ENCODE measurements around the gene ACVR1B. TPM values are rescaled to one million over a fixed set of nuclear protein-coding genes. Genes with fewer than 3 reads are reported as not detected.

ACVR1B gene
- total and polyA plus RNA-seq, 9 of the 15 experiments (the other 6 are each of a cell fraction or from before 2014, with no cell fraction given) = 0.97 to 15.1 (median 6.8) TPM

DNA sequence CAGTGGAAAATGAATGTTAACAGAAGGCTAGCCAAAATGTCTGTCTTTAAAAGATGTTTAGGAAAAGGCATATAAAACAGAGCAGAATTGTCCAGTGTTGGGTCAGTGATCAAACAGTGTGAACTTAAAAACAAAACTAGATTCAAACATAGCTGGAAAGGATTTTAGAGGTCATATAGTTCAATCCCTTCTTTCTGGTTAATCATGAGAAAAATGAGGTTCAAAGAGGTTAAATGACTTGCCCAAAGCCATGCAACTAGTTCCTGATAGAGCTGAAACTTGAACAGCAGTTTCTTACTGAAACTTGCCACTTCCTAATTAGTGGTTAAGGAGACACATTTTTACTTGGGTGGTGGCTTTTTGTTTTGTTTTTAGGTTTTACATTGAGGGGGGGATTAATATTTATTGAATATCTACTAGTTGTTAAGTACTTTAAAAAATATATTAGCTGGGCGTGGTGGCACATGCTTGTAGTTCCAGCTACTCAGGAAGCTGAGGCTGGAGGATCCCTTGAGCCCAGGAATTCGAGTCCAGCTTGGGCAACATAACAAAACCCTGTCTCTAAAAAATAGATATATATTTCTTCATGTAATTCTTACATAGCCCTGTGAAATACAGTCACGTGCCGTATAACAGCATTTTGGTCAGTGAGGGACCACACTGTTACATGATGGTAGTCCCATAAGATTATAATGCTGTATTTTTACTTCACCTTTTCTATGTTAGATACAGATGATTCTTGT, 20.4 kb downstream of the ACVR1B start:
- Histone ChIP-seq H2AFZ (ENCODE audit: low read depth, low read length) (no peak overlapping the region), H3K79me2 (ENCODE audit: control insufficient read depth, insufficient read depth, low read length) (peaks cover 24% of the 10 kb centered on the region; the same call in 2 of the 3 replicates), H3K9ac (ENCODE audit: insufficient read depth in 1 of 2, low read depth in 2 of 2, low read length in 2 of 2) (no peak overlapping the region), H3K27me3 (ENCODE audit: control insufficient read depth in 2 of 2, insufficient read depth in 2 of 2, low read length in 2 of 2) (no peaks in the 10 kb centered on the region), H3K36me3 (ENCODE audit: control insufficient read depth, insufficient read depth, low read length) (peaks cover 19% of the 10 kb centered on the region; the same call in 2 of the 3 replicates), H3K9me3 (replicated peaks; ENCODE audit: control insufficient read depth, insufficient read depth, low read depth, low read length) (no peaks in the 10 kb centered on the region), H3K4me2 (ENCODE audit: insufficient read depth, low read length) (0 out of 2 replicates have a peak overlapping the region, but pooled peaks have one; percentile 55), H4K20me1 (replicated peaks; ENCODE audit: control insufficient read depth, insufficient read depth, low read length) (peaks cover 36% of the 10 kb centered on the region), H3K4me3 (no peak overlapping the region), H3K9me1 (ENCODE audit: control insufficient read depth, insufficient read depth, low read length) (peaks cover 5% of the 10 kb centered on the region), H3K4me1 (replicated peaks in 1 of 2; ENCODE audit: control insufficient read depth in 2 of 2, insufficient read depth in 2 of 2, low read length in 2 of 2) (peaks cover 10 to 47% of the 10 kb centered on the region in 2 experiments; a peak in 4 of 5 replicates), H3K27ac (ENCODE audit: extremely low read depth, low read depth, low read length) (no peak overlapping the region)
- ChIA-PET POLR2A (interaction anchor here (0.5 to 1.1 kb wide), 3 partner anchors 12 to 93 kb away, joined by 3 to 4 read pairs (median 3); no protein-coding TSS in a partner anchor), CTCF (ENCODE audit: low intra/inter-chr PET ratio) (no interaction called here)
- intact Hi-C loops (cut with micrococcal nuclease) (no loop called here), in situ Hi-C loops (cut with MboI) (no loop called here)
- WGBS (ENCODE audit: insufficient coverage, low coverage, missing lambda C conversion rate) = 27% methylated on average over 4 of the region's 4 CpGs
- BruUV-seq (replicated peaks) = no TSS peak
- DNase-seq (ENCODE audit: extremely low read depth in 1 of 4, low spot score in 3 of 4) = no peak
- no peak for FAIRE-seq
- ATAC-seq = peak; percentile 7
- TF ChIP-seq, protein P1, sequence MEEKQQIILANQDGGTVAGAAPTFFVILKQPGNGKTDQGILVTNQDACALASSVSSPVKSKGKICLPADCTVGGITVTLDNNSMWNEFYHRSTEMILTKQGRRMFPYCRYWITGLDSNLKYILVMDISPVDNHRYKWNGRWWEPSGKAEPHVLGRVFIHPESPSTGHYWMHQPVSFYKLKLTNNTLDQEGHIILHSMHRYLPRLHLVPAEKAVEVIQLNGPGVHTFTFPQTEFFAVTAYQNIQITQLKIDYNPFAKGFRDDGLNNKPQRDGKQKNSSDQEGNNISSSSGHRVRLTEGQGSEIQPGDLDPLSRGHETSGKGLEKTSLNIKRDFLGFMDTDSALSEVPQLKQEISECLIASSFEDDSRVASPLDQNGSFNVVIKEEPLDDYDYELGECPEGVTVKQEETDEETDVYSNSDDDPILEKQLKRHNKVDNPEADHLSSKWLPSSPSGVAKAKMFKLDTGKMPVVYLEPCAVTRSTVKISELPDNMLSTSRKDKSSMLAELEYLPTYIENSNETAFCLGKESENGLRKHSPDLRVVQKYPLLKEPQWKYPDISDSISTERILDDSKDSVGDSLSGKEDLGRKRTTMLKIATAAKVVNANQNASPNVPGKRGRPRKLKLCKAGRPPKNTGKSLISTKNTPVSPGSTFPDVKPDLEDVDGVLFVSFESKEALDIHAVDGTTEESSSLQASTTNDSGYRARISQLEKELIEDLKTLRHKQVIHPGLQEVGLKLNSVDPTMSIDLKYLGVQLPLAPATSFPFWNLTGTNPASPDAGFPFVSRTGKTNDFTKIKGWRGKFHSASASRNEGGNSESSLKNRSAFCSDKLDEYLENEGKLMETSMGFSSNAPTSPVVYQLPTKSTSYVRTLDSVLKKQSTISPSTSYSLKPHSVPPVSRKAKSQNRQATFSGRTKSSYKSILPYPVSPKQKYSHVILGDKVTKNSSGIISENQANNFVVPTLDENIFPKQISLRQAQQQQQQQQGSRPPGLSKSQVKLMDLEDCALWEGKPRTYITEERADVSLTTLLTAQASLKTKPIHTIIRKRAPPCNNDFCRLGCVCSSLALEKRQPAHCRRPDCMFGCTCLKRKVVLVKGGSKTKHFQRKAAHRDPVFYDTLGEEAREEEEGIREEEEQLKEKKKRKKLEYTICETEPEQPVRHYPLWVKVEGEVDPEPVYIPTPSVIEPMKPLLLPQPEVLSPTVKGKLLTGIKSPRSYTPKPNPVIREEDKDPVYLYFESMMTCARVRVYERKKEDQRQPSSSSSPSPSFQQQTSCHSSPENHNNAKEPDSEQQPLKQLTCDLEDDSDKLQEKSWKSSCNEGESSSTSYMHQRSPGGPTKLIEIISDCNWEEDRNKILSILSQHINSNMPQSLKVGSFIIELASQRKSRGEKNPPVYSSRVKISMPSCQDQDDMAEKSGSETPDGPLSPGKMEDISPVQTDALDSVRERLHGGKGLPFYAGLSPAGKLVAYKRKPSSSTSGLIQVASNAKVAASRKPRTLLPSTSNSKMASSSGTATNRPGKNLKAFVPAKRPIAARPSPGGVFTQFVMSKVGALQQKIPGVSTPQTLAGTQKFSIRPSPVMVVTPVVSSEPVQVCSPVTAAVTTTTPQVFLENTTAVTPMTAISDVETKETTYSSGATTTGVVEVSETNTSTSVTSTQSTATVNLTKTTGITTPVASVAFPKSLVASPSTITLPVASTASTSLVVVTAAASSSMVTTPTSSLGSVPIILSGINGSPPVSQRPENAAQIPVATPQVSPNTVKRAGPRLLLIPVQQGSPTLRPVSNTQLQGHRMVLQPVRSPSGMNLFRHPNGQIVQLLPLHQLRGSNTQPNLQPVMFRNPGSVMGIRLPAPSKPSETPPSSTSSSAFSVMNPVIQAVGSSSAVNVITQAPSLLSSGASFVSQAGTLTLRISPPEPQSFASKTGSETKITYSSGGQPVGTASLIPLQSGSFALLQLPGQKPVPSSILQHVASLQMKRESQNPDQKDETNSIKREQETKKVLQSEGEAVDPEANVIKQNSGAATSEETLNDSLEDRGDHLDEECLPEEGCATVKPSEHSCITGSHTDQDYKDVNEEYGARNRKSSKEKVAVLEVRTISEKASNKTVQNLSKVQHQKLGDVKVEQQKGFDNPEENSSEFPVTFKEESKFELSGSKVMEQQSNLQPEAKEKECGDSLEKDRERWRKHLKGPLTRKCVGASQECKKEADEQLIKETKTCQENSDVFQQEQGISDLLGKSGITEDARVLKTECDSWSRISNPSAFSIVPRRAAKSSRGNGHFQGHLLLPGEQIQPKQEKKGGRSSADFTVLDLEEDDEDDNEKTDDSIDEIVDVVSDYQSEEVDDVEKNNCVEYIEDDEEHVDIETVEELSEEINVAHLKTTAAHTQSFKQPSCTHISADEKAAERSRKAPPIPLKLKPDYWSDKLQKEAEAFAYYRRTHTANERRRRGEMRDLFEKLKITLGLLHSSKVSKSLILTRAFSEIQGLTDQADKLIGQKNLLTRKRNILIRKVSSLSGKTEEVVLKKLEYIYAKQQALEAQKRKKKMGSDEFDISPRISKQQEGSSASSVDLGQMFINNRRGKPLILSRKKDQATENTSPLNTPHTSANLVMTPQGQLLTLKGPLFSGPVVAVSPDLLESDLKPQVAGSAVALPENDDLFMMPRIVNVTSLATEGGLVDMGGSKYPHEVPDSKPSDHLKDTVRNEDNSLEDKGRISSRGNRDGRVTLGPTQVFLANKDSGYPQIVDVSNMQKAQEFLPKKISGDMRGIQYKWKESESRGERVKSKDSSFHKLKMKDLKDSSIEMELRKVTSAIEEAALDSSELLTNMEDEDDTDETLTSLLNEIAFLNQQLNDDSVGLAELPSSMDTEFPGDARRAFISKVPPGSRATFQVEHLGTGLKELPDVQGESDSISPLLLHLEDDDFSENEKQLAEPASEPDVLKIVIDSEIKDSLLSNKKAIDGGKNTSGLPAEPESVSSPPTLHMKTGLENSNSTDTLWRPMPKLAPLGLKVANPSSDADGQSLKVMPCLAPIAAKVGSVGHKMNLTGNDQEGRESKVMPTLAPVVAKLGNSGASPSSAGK (IDR thresholded peaks at IDR 0.05) = 0 out of 2 replicates have a peak, but pooled peaks have one; percentile 7
- TF ChIP-seq TCF3 (CRISPR knock-in tag; IDR thresholded peaks at IDR 0.05) (no peak), BRD4 (IDR thresholded peaks at IDR 0.05) (no peak), SPI1 (IDR thresholded peaks at IDR 0.05; ENCODE audit: borderline replicate concordance, low read depth, low read length) (no peak), TCF7L2 (IDR thresholded peaks at IDR 0.05; ENCODE audit: low read depth, low read length) (no peak), BHLHE40 (IDR thresholded peaks at IDR 0.05; ENCODE audit: low read length) (peak; percentile 14; the same call in 1 of the 2 replicates)
- TF ChIP-seq, protein P2, sequence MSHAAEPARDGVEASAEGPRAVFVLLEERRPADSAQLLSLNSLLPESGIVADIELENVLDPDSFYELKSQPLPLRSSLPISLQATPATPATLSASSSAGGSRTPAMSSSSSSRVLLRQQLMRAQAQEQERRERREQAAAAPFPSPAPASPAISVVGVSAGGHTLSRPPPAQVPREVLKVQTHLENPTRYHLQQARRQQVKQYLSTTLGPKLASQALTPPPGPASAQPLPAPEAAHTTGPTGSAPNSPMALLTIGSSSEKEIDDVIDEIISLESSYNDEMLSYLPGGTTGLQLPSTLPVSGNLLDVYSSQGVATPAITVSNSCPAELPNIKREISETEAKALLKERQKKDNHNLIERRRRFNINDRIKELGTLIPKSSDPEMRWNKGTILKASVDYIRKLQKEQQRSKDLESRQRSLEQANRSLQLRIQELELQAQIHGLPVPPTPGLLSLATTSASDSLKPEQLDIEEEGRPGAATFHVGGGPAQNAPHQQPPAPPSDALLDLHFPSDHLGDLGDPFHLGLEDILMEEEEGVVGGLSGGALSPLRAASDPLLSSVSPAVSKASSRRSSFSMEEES (CRISPR knock-in tag; IDR thresholded peaks at IDR 0.05) = peak; percentile 25
